ENCODE measurements around the gene ELMO1.

Gene ELMO1

DNA sequence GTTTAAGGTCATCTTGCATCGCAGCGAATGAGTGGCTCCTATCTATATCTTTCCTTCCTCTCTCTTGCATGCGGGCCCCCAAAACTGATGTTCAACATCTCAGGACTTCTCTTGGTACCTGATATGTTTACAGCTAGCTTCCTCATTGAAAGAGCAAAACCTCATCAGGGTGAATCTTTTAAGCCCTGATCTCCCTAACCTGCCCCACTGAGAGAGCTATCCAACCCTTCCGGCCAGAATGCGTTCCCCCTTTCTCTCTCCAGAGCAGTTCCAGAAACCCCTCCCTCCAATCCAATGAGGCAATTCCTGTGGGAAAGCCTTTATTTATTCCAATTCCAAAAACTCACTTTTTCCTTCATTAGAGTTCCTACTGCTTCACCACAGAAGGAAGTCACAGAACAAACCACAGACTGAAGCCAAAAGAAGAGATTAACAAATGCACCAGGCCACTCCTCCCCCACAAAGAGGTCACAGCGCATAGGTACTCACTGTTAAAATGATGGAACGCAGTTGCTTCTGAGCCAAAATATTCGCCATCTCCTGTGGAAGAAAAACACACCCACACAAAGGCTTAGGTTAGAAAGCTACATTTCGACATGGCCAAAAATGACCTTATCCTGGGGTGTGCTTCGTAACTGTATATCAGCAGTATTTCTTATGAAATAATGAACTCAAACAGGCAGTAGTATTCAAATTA is 232.4 kb downstream of the ELMO1 start:
- DNase-seq (ENCODE audit: low read depth), result no peak

DNA sequence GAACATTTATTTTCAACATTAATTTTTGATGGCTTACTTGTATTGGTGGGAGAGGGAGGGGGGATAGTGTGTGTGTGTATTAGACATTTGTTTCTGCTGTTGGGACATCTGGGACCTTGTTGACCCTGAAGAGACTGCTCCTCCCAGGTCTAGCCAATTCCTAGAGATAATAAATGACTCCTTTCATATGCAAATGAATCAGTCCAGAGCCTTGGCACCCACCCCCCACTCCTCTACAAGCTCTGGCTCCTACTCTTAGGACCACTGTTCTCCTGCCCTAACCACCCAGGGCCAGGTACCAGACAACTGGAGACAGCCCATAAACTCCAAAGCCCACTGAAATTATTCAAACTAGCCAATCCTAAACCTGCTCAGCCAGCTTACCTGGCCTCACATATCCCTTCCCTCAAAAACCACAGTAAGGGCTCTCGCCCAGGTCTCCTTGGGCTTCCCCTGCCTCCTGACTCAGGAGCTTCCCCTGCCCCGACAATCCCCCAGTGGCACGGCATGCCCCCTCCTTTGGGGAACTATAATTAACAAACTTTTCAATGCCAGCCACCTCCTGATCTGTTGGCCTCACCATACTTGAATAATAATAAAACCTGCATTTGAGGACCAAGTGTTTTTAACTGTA is 233.3 kb downstream of the ELMO1 start:
- no peak for DNase-seq (ENCODE audit: low read depth)

- no peak for DNase-seq (ENCODE audit: low read depth)
These were observed 236.1 kb downstream of the ELMO1 start for GRCh38 chr7:37212556-37212955.

- DNase-seq (ENCODE audit: low read depth), result no peak
These were observed 236.6 kb downstream of the ELMO1 start for GRCh38 chr7:37212051-37212450.

DNA sequence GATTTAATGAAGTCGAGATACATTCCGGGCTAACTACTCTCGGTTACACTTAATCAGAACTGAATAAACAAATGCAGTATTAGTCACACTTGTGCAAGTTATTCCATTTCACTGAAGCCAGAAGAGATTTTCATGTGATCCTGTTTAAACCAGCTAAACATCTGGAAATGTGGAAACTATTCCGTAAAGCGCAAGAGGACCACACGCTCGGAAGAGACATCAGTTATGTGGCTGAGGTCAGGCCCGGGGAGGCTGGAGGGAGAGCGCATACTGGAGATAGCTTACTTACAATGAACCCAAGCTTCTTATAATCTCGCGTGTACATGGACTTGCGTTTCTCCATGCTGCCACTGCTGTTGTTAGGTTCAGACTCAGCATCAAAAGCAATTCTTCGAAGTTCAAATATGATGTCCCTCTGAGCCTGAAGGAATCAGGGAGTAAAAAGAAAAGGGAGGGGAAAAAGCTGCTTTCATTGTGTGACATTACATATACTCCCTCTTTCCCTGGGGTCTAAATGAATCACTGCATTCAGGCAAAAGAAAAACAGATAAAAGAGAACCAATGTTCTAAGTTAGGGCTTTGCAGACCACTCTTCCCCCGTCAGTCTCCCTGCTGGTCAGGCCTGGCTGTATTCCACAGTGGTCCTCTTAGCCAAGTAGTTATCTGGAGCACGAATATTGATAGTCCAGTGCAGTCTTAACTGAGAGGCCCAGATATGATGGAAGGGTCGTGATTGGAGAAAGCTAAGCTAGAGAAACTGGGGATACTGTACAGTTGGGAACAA is 237.4 kb downstream of the ELMO1 start:
- DNase-seq (ENCODE audit: low read depth), result no peak

GRCh38 chr7:37209195-37209594 is 239.5 kb downstream of the ELMO1 start:
- no peak for DNase-seq (ENCODE audit: low read depth)

GRCh38 chr7:37208528-37208927 is 240.1 kb downstream of the ELMO1 start:
- DNase-seq (ENCODE audit: low read depth), result no peak

DNA sequence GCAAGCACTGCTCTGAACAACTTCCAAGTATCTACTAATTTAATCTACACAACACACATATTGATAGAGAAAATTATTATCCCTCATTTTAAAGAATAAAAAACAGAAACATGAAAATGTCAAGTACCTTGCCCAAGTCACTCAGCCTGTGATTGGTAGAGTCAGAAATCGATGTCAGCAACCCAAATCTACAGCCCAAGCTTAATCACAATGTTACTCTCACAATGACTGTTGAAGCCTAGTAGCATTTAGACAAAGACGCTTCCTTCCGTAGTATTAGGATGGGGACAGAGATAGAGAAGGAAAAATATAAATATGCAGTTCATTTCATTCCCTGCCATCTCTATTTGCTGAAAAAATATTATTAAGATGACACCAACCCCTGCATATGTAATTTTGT is 242.5 kb downstream of the ELMO1 start:
- DNase-seq (ENCODE audit: low read depth), result no peak

GRCh38 chr7:37205451-37205850 is 243.2 kb downstream of the ELMO1 start:
- no peak for DNase-seq (ENCODE audit: low read depth)

- no peak for DNase-seq (ENCODE audit: low read depth)
These were observed 246.8 kb downstream of the ELMO1 start for GRCh38 chr7:37201876-37202198.

- no peak for DNase-seq (ENCODE audit: low read depth)
These were observed 247.4 kb downstream of the ELMO1 start for GRCh38 chr7:37201003-37201875.

DNA sequence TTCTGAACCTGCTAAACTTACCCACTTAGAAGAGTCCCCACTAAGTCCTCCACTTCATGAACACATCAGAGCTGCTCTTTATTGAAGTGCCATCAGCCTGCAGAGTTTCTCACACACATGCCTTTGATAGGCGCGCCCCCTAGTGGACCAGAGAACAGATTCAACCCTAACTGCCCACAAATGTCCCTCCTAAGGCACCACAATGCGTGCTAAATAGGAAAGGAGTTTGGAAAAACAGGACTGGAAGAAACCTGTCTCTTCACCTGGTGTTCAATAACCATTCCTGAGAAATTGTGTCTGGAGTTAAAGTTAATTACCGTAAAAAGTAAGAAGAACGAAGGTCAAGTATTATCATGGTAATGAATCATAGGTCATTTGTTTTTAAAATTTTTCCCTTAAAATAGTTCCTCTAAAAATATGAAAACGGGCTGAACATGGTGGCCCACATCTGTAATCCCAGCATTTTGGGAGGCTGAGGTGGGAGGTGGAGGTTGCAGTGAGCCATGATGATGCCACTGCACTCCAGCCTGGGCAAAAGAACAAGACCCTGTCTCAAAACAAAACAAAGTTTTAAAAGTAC is 249.7 kb downstream of the ELMO1 start:
- peak; percentile 28 for DNase-seq (ENCODE audit: low read depth)

DNA sequence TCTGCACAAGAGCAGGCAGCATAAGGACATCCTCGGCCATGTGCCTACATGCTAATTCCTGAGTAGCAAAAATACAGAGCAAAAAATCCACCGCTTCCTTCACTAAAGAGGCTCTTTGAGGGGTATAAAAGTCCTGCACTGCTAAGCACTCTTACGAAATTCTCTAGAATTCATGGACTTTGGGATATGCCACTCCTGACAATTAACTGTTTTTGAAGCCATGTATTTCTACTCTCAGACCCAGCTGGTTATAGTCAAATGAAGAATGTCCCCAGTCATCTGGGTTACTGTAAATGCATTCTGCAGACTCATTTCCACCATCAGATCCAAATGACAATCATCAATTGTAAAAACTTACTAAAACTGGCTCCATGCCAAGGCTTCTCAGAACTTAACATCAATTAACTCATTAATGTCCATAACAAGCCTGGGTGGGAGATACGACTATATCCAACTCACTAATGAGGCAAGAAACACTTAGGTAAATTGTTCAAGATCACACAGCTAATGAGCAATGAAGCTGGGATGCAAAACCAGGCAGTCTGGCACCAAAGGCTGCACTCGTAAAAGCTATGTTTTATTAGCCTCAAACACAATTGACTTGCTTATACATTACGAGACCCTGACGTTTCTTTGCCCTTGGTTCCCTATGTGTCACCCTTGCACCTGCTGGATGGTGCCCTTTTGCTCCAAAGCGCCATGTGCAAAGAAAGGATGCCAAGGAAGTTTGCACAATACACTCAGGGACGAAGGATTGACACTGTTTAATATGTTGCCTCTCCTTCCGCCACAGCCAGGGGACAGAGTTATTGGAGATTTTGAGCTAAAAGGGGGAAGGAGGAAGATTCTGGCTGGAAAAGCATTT is 250.4 kb downstream of the ELMO1 start:
- DNase-seq (ENCODE audit: low read depth), result no peak

GRCh38 chr7:37197108-37197507 is 251.6 kb downstream of the ELMO1 start:
- no peak for DNase-seq (ENCODE audit: low read depth)

DNA sequence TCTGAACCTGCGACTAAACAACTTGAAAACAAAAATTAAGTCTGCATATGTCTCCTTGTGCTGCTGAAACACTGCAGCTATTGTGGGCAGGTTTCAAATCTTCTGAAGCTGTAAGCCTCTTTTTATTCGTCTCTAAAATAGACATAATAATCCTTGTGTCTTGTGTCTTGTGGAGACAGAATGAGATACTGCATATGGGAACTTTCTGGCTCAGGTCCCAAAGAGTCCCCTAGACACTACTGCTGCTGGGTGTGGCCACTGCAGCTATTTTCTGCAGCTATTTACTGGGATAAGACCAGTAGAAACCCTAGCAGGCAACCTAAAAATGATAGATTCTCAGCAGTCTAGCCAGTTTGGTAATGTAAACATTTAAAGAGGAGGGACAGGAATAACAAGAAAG is 252.0 kb downstream of the ELMO1 start:
- DNase-seq (ENCODE audit: low read depth), result no peak

DNA sequence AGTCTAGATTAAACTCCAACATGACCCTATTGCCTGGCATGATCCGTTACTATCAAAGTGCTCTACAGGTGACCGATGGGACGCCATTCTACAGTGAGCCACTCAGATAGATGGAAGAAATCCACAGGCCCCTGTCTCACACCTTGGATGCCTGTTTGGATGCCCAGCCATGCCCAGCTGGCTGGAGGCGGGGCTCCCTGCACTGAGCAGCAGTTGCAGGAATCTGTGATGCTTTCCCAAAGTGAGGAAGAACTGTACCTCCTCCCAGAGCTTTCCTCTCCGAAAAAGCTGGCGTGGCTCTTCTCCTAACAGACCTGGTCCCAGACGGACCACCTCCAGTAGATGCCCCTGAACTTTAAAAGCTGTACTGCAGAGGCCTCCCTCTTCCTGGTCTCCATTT is 253.3 kb downstream of the ELMO1 start:
- DNase-seq (ENCODE audit: low read depth), result no peak

DNA sequence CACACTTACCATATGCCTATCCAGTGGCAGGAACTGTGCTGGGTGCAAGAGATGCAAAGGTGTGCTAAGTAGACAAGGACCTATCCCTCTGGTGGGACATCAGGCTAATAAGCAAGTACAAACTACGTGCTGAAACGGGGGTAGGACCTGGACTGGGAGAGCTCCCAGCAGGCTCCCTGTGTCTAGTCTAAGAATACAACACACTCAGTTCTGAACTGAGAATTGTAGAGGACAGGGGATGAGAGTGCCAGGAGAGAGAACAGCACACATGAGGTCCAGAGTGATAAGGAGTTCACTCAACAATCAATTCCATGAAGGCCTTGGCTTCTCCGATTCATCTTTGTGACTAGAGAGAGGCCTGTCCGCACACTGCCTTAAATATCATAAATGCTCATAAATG is 253.7 kb downstream of the ELMO1 start:
- DNase-seq (ENCODE audit: low read depth), result no peak

GRCh38 chr7:37193775-37194135 is 254.9 kb downstream of the ELMO1 start:
- DNase-seq (ENCODE audit: low read depth), result no peak

DNA sequence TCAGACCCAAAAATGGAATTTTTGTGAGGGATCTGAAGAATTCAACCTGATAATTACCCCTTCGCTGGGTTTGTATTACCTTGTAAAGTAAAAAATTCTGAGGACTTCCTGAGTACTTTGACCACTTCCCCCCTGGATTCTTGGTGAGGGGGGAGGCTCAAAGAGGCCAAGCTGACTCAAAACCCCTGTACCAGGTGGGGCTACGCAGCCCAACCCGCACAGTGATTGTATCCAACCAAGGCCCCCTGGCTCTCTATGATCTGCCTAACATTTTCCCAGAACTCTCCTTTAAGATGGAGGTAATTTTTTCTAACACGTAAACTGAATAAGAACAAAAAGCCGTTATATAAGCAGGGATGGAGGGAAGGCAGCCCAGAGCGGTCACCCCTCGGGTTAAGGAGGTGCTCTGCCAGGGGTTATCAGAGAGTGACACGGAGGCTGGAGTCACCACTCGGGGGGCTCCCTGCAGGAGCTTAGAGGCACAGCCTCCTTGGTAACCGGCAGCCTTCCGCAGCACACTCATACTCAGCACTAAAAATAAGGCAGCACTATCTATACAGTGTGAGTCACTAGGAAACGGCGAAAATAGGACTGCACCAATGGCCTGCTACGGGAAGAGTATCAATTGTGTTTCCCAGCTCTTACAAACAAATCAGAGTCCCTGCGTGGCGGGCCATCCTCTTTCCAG is 255.4 kb downstream of the ELMO1 start:
- no peak for DNase-seq (ENCODE audit: low read depth)

- no peak for DNase-seq (ENCODE audit: low read depth)
These were observed 256.9 kb downstream of the ELMO1 start for GRCh38 chr7:37191797-37192196.

GRCh38 chr7:37187179-37187578 is 261.5 kb downstream of the ELMO1 start:
- DNase-seq (ENCODE audit: low read depth), result no peak

Measured in T-helper 22 cell (primary cell).